Neural cell (in vitro differentiated cells): ENCODE data around the gene MN1. TPM values are rescaled to one million over a fixed set of nuclear protein-coding genes. Genes with fewer than 3 reads are reported as not detected.

ENCODE experiments used
- H2AFZ ChIP-seq: fragments of 200-600, 300-800 bp; sonication (generic), shearing (Covaris generic); 2 replicates; pipeline ENCODE4 v1.6.0; 2014; ENCODE audit warnings: low read depth, mild to moderate bottlenecking, antibody characterized with exemption, low read length, moderate library complexity
- H3F3A ChIP-seq: fragments of 200-600 bp; shearing (Covaris generic); 2 replicates; pipeline ENCODE4 v1.6.1; 2016; ENCODE audit warnings: mild to moderate bottlenecking, moderate library complexity, mixed read lengths, antibody characterized with exemption, low read length; ENCODE audit not compliant: insufficient read depth, poor library complexity, severe bottlenecking
- H3K27ac ChIP-seq: fragments of 200-600, 300-800 bp; sonication (generic), shearing (Covaris generic); 2 replicates; pipeline ENCODE4 v1.5.1; 2014; ENCODE audit warnings: mild to moderate bottlenecking, low read length, moderate library complexity
- H3K27me3 ChIP-seq: fragments of 300-800, 200-600 bp; sonication (generic), shearing (Covaris generic); 2 replicates; pipeline ENCODE4 v1.6.0; 2014; ENCODE audit warnings: mild to moderate bottlenecking, low read depth, low read length, moderate library complexity; ENCODE audit not compliant: insufficient read depth
- H3K36me3 ChIP-seq: fragments of 300-800, 200-600 bp; sonication (generic), shearing (Covaris generic); 2 replicates; pipeline ENCODE4 v1.5.1; 2014; ENCODE audit warnings: mild to moderate bottlenecking, antibody characterized with exemption, low read length, moderate library complexity; ENCODE audit not compliant: insufficient read depth
- H3K4me2 ChIP-seq: fragments of 300-800, 200-600 bp; sonication (generic), shearing (Covaris generic); 2 replicates; pipeline ENCODE4 v1.6.0; 2014; ENCODE audit warnings: mild to moderate bottlenecking, low read length
- H3K4me3 ChIP-seq: fragments of 300-800, 200-600 bp; sonication (generic), shearing (Covaris generic); 2 replicates; pipeline ENCODE4 v1.5.1; 2014; ENCODE audit warnings: mild to moderate bottlenecking, low read length, moderate library complexity
- H3K79me2 ChIP-seq: fragments of 200-600 bp; shearing (Covaris generic); replicated peaks from 2 replicates; pipeline ENCODE4 v1.6.0; 2014; ENCODE audit warnings: mild to moderate bottlenecking, low read length, moderate library complexity; ENCODE audit not compliant: insufficient read depth
- H3K9ac ChIP-seq: fragments of 300-800, 200-600 bp; sonication (generic), shearing (Covaris generic); 2 replicates; pipeline ENCODE4 v1.6.1; 2016; ENCODE audit warnings: mild to moderate bottlenecking, low read length, mixed read lengths
- H3K9me2 ChIP-seq: fragments of 200-600 bp; shearing (Covaris generic); 2 replicates; pipeline ENCODE4 v1.6.1; 2016; ENCODE audit warnings: mild to moderate bottlenecking, low read length, mixed read lengths; ENCODE audit not compliant: insufficient read depth
- H3K9me3 ChIP-seq: fragments of 200-600, 300-800 bp; sonication (generic), shearing (Covaris generic); 2 replicates; pipeline ENCODE4 v1.6.1; 2016; ENCODE audit warnings: mild to moderate bottlenecking, mixed run types, low read length, moderate library complexity, mixed read lengths
- H4K20me1 ChIP-seq: fragments of 200-600 bp; shearing (Covaris generic); 2 replicates; pipeline ENCODE4 v1.6.1; 2016; ENCODE audit warnings: mild to moderate bottlenecking, mixed run types; ENCODE audit not compliant: insufficient read depth
- CTCF ChIP-seq: fragments of 450-650 bp; IDR thresholded peaks from 2 replicates; pipeline ENCODE4 v1.5.1; 2014; ENCODE audit warnings: antibody characterized with exemption, mild to moderate bottlenecking, moderate library complexity; ENCODE audit not compliant: poor library complexity, severe bottlenecking
- EP300 ChIP-seq: fragments of 450-650 bp; conservative IDR thresholded peaks from 2 replicates; pipeline ENCODE4 v1.6.1; 2014; ENCODE audit warnings: antibody characterized with exemption, mild to moderate bottlenecking, moderate library complexity; ENCODE audit not compliant: poor library complexity, severe bottlenecking
- EZH2 ChIP-seq: fragments of 200-600, 300-800 bp; shearing (Covaris generic), sonication (generic); IDR thresholded peaks from 2 replicates; pipeline ENCODE4 v1.6.1; 2014; ENCODE audit warnings: antibody characterized with exemption, low read length, borderline replicate concordance, mild to moderate bottlenecking; ENCODE audit not compliant: insufficient read depth, poor library complexity, severe bottlenecking
- MXI1 ChIP-seq: fragments of 450-650 bp; conservative IDR thresholded peaks from 2 replicates; pipeline ENCODE4 v1.6.1; 2014; ENCODE audit warnings: antibody characterized with exemption, mild to moderate bottlenecking; ENCODE audit not compliant: poor library complexity, severe bottlenecking
- POLR2AphosphoS5 ChIP-seq: IDR thresholded peaks from 2 replicates; pipeline ENCODE4 v1.6.1; 2012
- RAD21 ChIP-seq: fragments of 450-650 bp; conservative IDR thresholded peaks from 2 replicates; pipeline ENCODE4 v1.6.1; 2014; ENCODE audit warnings: antibody characterized with exemption, mild to moderate bottlenecking, moderate library complexity
- REST ChIP-seq: IDR thresholded peaks from 2 replicates; pipeline ENCODE4 v1.6.1; 2012; ENCODE audit warnings: borderline replicate concordance
- SMC3 ChIP-seq: fragments of 450-650 bp; conservative IDR thresholded peaks from 2 replicates; pipeline ENCODE4 v1.6.1; 2014; ENCODE audit warnings: antibody characterized with exemption, mild to moderate bottlenecking, moderate library complexity; ENCODE audit not compliant: poor library complexity
- TAF1 ChIP-seq: IDR thresholded peaks from 2 replicates; pipeline ENCODE4 v1.6.1; 2012; ENCODE audit warnings: low read depth
- polyA plus RNA-seq: library from polyadenylated mRNA; depleted of rRNA; stranded (reverse); fragments of >200 nt; gene quantifications from 2 replicates; pipeline ENCODE4 v1.2.3, GENCODE V29; 2014

The MN1 gene
- polyA plus RNA-seq, 1 donor from 2014 or later = 7.3 TPM

DNA sequence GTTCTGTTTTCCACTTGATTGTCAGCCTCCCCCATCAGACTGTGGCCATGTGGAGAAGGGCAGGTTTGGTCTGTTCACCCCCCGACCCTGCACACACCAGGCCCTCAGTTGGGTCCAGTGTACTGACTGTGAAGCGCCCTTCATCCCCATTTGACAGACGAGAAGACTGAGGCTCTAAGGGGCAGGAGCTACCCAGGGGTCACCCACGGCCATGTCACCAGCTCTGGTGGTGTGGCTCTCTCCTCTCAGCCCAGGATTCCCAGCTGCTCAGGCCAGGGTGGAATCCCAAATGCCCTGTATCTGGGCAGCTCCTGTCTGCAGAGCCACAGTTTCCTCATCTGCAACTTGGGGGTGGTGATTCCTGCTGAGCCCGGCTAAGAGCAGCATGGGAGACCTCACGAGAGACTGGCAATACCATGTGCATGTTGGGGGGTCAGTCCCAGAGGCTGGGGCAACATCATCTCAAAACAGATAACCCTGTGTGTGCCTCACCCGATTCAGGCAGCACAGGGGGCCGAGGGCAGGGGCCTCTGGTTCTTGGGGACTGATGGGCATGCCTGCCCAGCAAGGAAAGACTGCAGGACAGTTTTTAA is 46.6 kb downstream of the MN1 start:
- Histone ChIP-seq H3K27me3 (no peaks in the 10 kb centered on the region), H3K79me2 (peaks cover 13% of the 10 kb centered on the region), H3K9me2 (no peaks in the 10 kb centered on the region), H2AFZ (no peak overlapping the region), H3F3A (no peaks in the 10 kb centered on the region), H3K36me3 (no peaks in the 10 kb centered on the region), H3K9me3 (no peaks in the 10 kb centered on the region), H3K27ac (no peak overlapping the region), H3K4me2 (no peak overlapping the region), H3K9ac (no peak overlapping the region), H4K20me1 (no peaks in the 10 kb centered on the region), H3K4me3 (no peak overlapping the region)
- no peak for TF ChIP-seq REST
- no peak for TF ChIP-seq EP300

- Histone ChIP-seq H4K20me1 (no peaks in the 10 kb centered on the region), H3K9me2 (no peaks in the 10 kb centered on the region), H3K27me3 (no peaks in the 10 kb centered on the region), H3F3A (no peaks in the 10 kb centered on the region), H3K36me3 (no peaks in the 10 kb centered on the region), H3K27ac (no peak overlapping the region), H3K4me3 (no peak overlapping the region), H3K4me2 (no peak overlapping the region), H3K79me2 (peaks cover 9% of the 10 kb centered on the region), H3K9ac (no peak overlapping the region), H2AFZ (no peak overlapping the region), H3K9me3 (no peaks in the 10 kb centered on the region)
- TF ChIP-seq SMC3 (no peak), RAD21 (no peak), REST (no peak), EP300 (no peak), EZH2 (no peak), CTCF (no peak), POLR2AphosphoS5 (no peak), TAF1 (no peak), MXI1 (no peak)
Observed at GRCh38 chr22:27754247-27754887, 47.2 kb downstream of the MN1 start.
